SK-N-MC (cell line): Measurements from ENCODE around the gene CNST.

ENCODE experiments used
- EZH2 ChIP-seq: fragments of 200-600 bp; sonication (generic); IDR thresholded peaks from one replicate; pipeline ENCODE4 v1.6.1; 2017; ENCODE audit warnings: antibody characterized with exemption
- FOXP2 ChIP-seq: optimal IDR thresholded peaks from 2 replicates; pipeline ENCODE3; 2011; ENCODE audit warnings: mild to moderate bottlenecking, moderate library complexity; ENCODE audit not compliant: insufficient read depth; ENCODE audit errors: extremely low read length, control extremely low read depth
- POLR2AphosphoS5 ChIP-seq: IDR thresholded peaks from 2 replicates; pipeline ENCODE4 v1.6.1; 2012; ENCODE audit warnings: mild to moderate bottlenecking, low read depth, low read length, borderline replicate concordance

GRCh38 chr1:246608616-246609376 lies 42.5 kb downstream of the CNST start:
- TF ChIP-seq POLR2AphosphoS5: no peak
- TF ChIP-seq EZH2: no peak
- TF ChIP-seq FOXP2: no peak
